Measurements from ENCODE around the gene KLF16. TPM values are rescaled to one million over a fixed set of nuclear protein-coding genes. Genes with fewer than 3 reads are reported as not detected.

Gene KLF16
- total and polyA plus RNA-seq, 9 of the 15 experiments (the other 6 are each of a cell fraction or from before 2014, with no cell fraction given): 0.04 to 60.4 (median 6.8) TPM

DNA sequence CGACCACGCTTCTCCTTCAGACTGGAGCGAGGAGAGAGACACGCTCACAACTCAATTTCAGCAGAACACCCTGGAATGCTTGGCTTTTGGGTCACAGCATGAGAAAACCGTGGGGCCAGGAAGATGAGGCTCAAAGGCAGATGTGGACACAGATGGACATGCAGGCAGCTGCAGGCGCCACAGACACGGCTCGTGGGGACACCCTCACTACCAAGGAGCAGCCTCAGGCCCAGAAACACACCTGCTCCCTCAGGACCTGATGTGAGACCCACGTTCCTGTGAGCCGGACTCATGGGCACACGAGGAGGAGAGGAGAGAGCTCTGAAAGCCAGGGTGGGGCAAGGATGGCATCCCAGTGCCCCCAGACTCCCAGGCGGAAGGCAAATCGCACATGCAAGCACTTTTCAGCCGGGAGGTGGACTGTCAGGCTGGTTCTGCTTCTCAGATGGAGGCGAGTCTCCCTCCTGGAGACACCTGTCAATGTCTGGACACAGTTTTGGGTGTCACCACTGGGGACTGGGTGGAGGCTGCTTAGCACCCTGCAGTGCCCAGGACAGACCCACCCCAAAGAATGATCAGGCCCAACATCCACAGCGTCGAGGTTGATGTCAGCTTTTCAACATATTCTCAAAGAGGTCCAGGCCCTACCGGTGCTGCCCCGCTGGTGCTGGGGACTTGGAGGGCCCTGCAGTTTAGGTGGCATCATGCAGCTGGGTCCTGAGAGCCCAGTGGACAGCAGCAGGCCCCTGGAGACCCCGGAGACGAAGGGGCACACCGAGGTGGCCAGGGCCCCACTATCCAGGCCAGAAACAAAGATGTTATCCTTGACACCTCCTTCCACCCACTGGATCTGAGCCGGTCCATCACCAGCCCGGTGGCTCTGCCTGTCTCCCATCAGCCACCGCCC is 19.7 kb upstream of the KLF16 start:
- in situ Hi-C loops (cut with MboI): no loop called here
- FAIRE-seq (no peak), ATAC-seq (no peak), DNase-seq (ENCODE audit: extremely low read depth in 1 of 4, low spot score in 3 of 4) (no peak)
- H3K36me3 ChIP-seq (ENCODE audit: control insufficient read depth, insufficient read depth, low read length): peaks cover 27% of the 10 kb centered on the region; the same call in 2 of the 3 replicates
- ChIA-PET POLR2A (interaction anchor here (0.6 to 1.4 kb wide), 4 partner anchors 8 to 152 kb away, joined by 3 to 5 read pairs (median 4); no protein-coding TSS in a partner anchor), CTCF (ENCODE audit: low intra/inter-chr PET ratio) (no interaction called here)
- H3K4me1 ChIP-seq (replicated peaks in 1 of 2; ENCODE audit: control insufficient read depth in 2 of 2, insufficient read depth in 2 of 2, low read length in 2 of 2): peaks cover 31 to 76% of the 10 kb centered on the region in 2 experiments
- intact Hi-C loops (cut with micrococcal nuclease): no loop called here
- H2AFZ ChIP-seq (ENCODE audit: low read depth, low read length): no peak overlapping the region
- TF ChIP-seq SMARCE1 (IDR thresholded peaks at IDR 0.05) (no peak), CREB1 (IDR thresholded peaks at IDR 0.05) (no peak), CREB1 (CRISPR knock-in tag; IDR thresholded peaks at IDR 0.05) (no peak), SMAD2 (IDR thresholded peaks at IDR 0.05; ENCODE audit: low read depth, low read length) (no peak), ZNF316 (IDR thresholded peaks at IDR 0.05) (peak; percentile 18; the same call in 1 of the 2 replicates), CHD2 (IDR thresholded peaks at IDR 0.05; ENCODE audit: low read depth, low read length) (no peak), RBM39 (optimal IDR thresholded peaks at IDR 0.05; ENCODE audit: low read depth, low read length) (no peak), POLR2G (IDR thresholded peaks at IDR 0.05; ENCODE audit: low read depth, low read length) (0 out of 2 replicates have a peak, but pooled peaks have one; percentile 17), TBL1XR1 (IDR thresholded peaks at IDR 0.05; ENCODE audit: low read length in 2 of 2) (no peak), ZNF431 (CRISPR knock-in tag; IDR thresholded peaks at IDR 0.05) (no peak), ASH1L (IDR thresholded peaks at IDR 0.05; ENCODE audit: borderline replicate concordance, low read depth, partially characterized antibody) (no peak), PRMT5 (CRISPR knock-in tag; IDR thresholded peaks at IDR 0.05) (no peak), COPS2 (conservative IDR thresholded peaks at IDR 0.05) (no peak), MED1 (CRISPR knock-in tag; IDR thresholded peaks at IDR 0.05; ENCODE audit: borderline replicate concordance) (no peak)
- TF ChIP-seq, protein P1, sequence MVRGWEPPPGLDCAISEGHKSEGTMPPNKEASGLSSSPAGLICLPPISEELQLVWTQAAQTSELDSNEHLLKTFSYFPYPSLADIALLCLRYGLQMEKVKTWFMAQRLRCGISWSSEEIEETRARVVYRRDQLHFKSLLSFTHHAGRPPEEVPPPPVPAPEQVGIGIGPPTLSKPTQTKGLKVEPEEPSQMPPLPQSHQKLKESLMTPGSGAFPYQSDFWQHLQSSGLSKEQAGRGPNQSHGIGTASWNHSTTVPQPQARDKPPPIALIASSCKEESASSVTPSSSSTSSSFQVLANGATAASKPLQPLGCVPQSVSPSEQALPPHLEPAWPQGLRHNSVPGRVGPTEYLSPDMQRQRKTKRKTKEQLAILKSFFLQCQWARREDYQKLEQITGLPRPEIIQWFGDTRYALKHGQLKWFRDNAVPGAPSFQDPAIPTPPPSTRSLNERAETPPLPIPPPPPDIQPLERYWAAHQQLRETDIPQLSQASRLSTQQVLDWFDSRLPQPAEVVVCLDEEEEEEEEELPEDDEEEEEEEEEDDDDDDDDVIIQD (CRISPR knock-in tag; IDR thresholded peaks at IDR 0.05): no peak
- no peaks in the 10 kb centered on the region for H3K27me3 ChIP-seq (ENCODE audit: control insufficient read depth in 2 of 2, insufficient read depth in 2 of 2, low read length in 2 of 2)
- H3K79me2 ChIP-seq (ENCODE audit: control insufficient read depth, insufficient read depth, low read length): peaks cover 46% of the 10 kb centered on the region
- H4K20me1 ChIP-seq (replicated peaks; ENCODE audit: control insufficient read depth, insufficient read depth, low read length): peaks cover 37% of the 10 kb centered on the region; the same call in 1 of the 2 replicates
- peak overlapping the region; percentile 91; the same call in 1 of the 2 replicates for H3K4me3 ChIP-seq
- no TSS peak for BruUV-seq (replicated peaks)
- peak overlapping the region; percentile 37; the same call in 2 of the 3 replicates for H3K27ac ChIP-seq (ENCODE audit: extremely low read depth, low read depth, low read length)
- H3K9ac ChIP-seq (ENCODE audit: insufficient read depth in 1 of 2, low read depth in 2 of 2, low read length in 2 of 2): peak overlapping the region; percentile 24 to 99; a peak in 3 of 4 replicates
- H3K9me3 ChIP-seq (replicated peaks; ENCODE audit: control insufficient read depth, insufficient read depth, low read depth, low read length): no peaks in the 10 kb centered on the region
- 60% methylated on average over 24 of the region's 25 CpGs for WGBS (ENCODE audit: insufficient coverage, low coverage, missing lambda C conversion rate)
- peak overlapping the region; percentile 90 for H3K4me2 ChIP-seq (ENCODE audit: insufficient read depth, low read length)
- H3K9me1 ChIP-seq (ENCODE audit: control insufficient read depth, insufficient read depth, low read length): peaks cover 14% of the 10 kb centered on the region
